Esophagus muscularis mucosa (tissue), 4 donors: ENCODE results near the gene TCERG1L. TPM values are rescaled to one million over a fixed set of nuclear protein-coding genes. Genes with fewer than 3 reads are reported as not detected.

ENCODE experiments used
- DNase-seq: peaks from one replicate; pipeline ENCODE4 v3.0.0-alpha.2; 2017; ENCODE audit errors: extremely low spot score
- H3K27ac ChIP-seq, 4 donors: fragments of 200-600 bp; sonication (generic); replicated peaks in 1 of 4; 1 replicate in 3 of 4; 2 replicates in 1 of 4; pipeline ENCODE4 v1.5.1; 2016 to 2019; ENCODE audit warnings: mild to moderate bottlenecking in 1 of 4
- H3K27me3 ChIP-seq, 4 donors: fragments of 200-600 bp; sonication (generic); one replicate each; pipeline versions ENCODE4 v1.5.1 to v1.6.0; 2016 to 2019
- H3K36me3 ChIP-seq, 4 donors: fragments of 200-600 bp; sonication (generic); one replicate each; pipeline ENCODE4 v1.5.1; 2016 to 2019
- H3K4me1 ChIP-seq, 4 donors: fragments of 200-600 bp; sonication (generic); one replicate each; pipeline ENCODE4 v1.5.1; 2016 to 2019
- H3K4me3 ChIP-seq, 4 donors: fragments of 200-600 bp; sonication (generic); 1 replicate in 2 of 4; 2 replicates in 2 of 4; pipeline ENCODE4 v1.5.1; 2016 to 2019; ENCODE audit warnings: mild to moderate bottlenecking in 4 of 4, moderate library complexity in 1 of 4
- H3K9me3 ChIP-seq, 4 donors: fragments of 200-600 bp; sonication (generic); 1 replicate in 3 of 4; 2 replicates in 1 of 4; pipeline ENCODE4 v1.5.1; 2016 to 2019
- EP300 ChIP-seq: sonication (generic); formaldehyde crosslinking; IDR thresholded peaks from one replicate; pipeline ENCODE4 v1.6.1; 2017; ENCODE audit warnings: antibody characterized with exemption
- POLR2A ChIP-seq: fragments of 450-650 bp; IDR thresholded peaks from one replicate; pipeline ENCODE4 v1.6.1; 2017; ENCODE audit warnings: antibody characterized with exemption, moderate library complexity, mild to moderate bottlenecking, low read depth
- POLR2AphosphoS5 ChIP-seq, 2 donors: sonication (generic); formaldehyde crosslinking; IDR thresholded peaks; one replicate each; pipeline ENCODE4 v1.6.1; 2017; ENCODE audit warnings: antibody characterized with exemption in 2 of 2
- WGBS: methylation state at CpG from one replicate; pipeline ENCODE4 v1.1.5; 2018; 5-methylcytosine and 5-hydroxymethylcytosine counted together
- intact Hi-C: fragments of 100-400 bp; cut with DNase I; formaldehyde crosslinking; loops from one replicate; pipeline ENCODE4 v1.15.1; 2023
- total RNA-seq, 4 donors: library from RNA; depleted of rRNA; stranded (reverse); fragments of >200 nt; gene quantifications; one replicate each; pipeline versions ENCODE4 v1.1.0 to v1.2.1, GENCODE V29; 2016
- TF ChIP-seq, protein P1 (sequence below), 3 experiments: fragments of 200-600 bp in 2 of 3; fragments of 450-650 bp in 1 of 3; sonication (generic) in 2 of 3; IDR thresholded peaks; one replicate each; pipeline ENCODE4 v1.5.1; 2017 to 2019; ENCODE audit warnings: antibody characterized with exemption in 3 of 3, mild to moderate bottlenecking in 2 of 3, moderate library complexity in 1 of 3

The TCERG1L gene
- total RNA-seq, 4 donors from 2014 or later = not detected

DNA sequence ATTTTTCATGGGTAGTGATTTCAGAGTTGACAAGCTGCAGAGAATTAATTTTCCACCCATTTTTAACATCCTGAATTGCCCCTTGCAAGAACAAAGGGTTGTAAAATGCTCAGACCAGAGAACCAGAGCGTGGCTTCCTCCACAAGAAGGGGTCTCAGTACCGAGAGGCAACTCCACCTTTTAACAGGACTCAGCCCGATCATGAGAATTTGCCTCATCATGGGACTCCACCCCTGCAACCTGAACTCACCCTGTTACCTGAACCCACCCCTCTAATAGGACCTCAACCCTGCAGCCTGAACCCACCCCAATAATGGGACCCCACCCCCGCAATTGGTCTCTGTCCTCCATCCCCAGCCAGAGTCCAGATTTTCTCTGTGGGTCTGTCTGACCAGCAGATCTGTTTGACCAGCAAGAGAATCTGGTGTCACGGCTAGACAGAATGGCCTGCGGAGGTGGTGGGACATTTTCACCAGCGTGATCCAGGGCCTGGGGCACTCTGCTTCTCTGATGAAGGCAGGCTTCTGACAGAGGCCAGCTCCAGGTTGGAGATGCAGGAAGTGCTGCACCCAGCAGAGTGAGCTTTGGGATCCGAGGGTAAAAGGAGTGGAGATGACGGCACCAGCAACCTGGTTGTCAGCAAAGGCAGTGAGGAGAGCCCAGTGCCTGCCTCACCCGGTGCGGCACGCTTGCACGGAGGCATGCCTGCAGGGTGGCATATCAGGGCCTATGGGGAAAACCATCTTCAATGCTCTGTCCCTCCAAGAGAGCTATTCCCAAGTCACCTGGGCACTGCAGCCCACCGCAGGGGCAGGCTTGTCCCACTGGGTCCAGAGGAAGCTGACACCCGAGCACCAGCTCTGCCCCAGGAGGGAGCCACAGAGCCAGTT is 136.6 kb downstream of the TCERG1L start:
- no peak for TF ChIP-seq EP300
- Histone ChIP-seq H3K4me3 (no peak overlapping the region), H3K36me3 (no peaks in the 10 kb centered on the region), H3K9me3 (no peaks in the 10 kb centered on the region), H3K27ac (no peak overlapping the region), H3K27me3 (peaks cover 0 to 53% (median 0%) of the 10 kb centered on the region in 4 donors), H3K4me1 (no peaks in the 10 kb centered on the region)
- 69% methylated on average over 11 of the region's 15 CpGs for WGBS
- no peak for DNase-seq
- intact Hi-C loops = no loop called here

DNA sequence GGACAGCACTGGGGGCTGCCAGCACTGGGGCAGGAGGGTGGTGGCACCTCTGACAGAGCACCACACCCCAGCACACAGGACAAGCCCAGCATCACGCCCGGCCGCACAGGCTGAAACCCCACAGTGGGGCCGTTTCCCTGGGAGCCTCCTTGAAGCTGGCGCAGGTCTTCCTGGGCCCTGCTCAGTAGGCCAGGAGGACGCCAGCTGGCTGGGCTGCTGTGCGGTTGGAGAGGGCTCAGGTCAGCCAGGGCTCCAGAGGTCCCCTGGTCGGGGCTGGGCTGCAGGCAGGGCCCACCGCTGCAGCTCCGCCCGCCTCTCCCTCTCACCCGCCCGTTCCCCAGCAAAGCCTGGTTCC is 137.3 kb downstream of the TCERG1L start:
- H3K4me3 ChIP-seq = no peak overlapping the region
- no peaks in the 10 kb centered on the region for H3K36me3 ChIP-seq
- no peak for DNase-seq
- H3K27me3 ChIP-seq = peaks cover 0 to 46% (median 0%) of the 10 kb centered on the region in 4 donors
- TF ChIP-seq EP300 (no peak), POLR2AphosphoS5 (IDR thresholded peaks at IDR 0.05) (no peak), POLR2A (no peak)
- TF ChIP-seq, protein P1, sequence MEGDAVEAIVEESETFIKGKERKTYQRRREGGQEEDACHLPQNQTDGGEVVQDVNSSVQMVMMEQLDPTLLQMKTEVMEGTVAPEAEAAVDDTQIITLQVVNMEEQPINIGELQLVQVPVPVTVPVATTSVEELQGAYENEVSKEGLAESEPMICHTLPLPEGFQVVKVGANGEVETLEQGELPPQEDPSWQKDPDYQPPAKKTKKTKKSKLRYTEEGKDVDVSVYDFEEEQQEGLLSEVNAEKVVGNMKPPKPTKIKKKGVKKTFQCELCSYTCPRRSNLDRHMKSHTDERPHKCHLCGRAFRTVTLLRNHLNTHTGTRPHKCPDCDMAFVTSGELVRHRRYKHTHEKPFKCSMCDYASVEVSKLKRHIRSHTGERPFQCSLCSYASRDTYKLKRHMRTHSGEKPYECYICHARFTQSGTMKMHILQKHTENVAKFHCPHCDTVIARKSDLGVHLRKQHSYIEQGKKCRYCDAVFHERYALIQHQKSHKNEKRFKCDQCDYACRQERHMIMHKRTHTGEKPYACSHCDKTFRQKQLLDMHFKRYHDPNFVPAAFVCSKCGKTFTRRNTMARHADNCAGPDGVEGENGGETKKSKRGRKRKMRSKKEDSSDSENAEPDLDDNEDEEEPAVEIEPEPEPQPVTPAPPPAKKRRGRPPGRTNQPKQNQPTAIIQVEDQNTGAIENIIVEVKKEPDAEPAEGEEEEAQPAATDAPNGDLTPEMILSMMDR (IDR thresholded peaks at IDR 0.05) = no peak
- H3K27ac ChIP-seq = no peak overlapping the region
- no peaks in the 10 kb centered on the region for H3K9me3 ChIP-seq
- no peaks in the 10 kb centered on the region for H3K4me1 ChIP-seq
- WGBS = 49% methylated on average over 5 of the region's 13 CpGs
- intact Hi-C loops = no loop called here

DNA sequence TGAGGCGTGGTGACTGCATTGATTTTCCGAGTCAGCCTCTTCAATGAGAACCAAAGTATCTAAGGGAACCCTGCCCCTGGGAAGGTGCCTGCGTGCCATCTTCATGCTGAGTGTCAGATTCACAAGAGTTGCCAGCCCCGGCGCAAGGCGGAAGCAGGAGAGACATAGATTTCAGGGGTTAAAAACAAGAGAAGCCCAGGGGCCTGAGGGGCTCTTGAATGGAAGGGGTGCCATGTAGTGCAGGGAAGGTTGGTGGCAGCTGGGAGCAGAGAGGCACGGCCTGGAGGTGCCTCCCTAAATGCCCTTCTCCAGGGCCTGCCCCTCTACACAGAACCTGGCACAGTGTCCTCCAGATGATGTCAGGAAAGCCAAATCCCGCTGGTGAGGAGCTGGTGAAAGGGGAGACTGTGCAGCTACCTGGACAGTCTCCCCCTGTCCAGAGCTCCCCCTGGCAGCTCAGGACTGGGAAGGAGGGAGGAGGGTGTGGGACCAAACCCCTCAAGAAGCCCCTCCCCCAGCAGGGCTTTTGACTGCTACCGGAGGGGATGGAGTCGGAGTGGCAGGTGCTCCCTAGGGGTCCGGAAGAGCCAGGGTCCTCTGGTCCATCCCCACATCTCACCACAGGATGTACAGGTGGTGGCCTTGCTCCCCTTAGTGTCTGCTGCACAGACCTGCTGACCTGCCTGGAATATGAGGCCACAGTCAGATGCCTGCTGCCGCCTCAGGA is 137.9 kb downstream of the TCERG1L start:
- Histone ChIP-seq H3K27me3 (peaks cover 0 to 41% (median 0%) of the 10 kb centered on the region in 4 donors), H3K27ac (no peak overlapping the region), H3K36me3 (no peaks in the 10 kb centered on the region), H3K4me3 (no peak overlapping the region), H3K4me1 (no peaks in the 10 kb centered on the region), H3K9me3 (no peaks in the 10 kb centered on the region)
- intact Hi-C loops = no loop called here
- no peak for TF ChIP-seq POLR2AphosphoS5 (IDR thresholded peaks at IDR 0.05)
- TF ChIP-seq, protein P1 (IDR thresholded peaks at IDR 0.05) = no peak
- no peak for TF ChIP-seq POLR2A
- TF ChIP-seq EP300 = no peak
- 86% methylated on average over 7 of the region's 12 CpGs for WGBS
- no peak for DNase-seq

DNA sequence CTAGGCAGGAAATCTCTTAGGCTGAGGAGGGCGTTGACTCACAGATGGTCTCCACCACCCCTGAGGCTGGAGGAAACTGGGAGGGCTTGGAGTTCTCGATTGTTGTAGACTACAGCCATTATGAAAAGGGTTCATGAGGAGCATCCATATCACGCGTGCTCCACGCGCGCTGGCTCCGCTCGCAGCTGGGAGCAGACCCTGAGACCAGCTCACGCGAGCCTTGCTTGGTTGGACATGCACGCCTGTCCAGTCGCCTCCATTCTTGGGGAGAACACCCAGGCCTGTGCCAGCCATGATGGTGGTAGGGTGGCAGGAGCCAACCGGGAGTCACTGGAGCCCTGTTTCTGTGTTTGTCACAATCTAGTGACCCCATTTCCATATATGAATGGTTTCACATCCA is 139.1 kb downstream of the TCERG1L start:
- 76% methylated on average over 9 of the region's 14 CpGs for WGBS
- H3K9me3 ChIP-seq = no peaks in the 10 kb centered on the region
- H3K36me3 ChIP-seq = no peaks in the 10 kb centered on the region
- H3K27ac ChIP-seq = no peak overlapping the region
- intact Hi-C loops = no loop called here
- peaks cover 0 to 29% (median 0%) of the 10 kb centered on the region in 4 donors for H3K27me3 ChIP-seq
- no peak for TF ChIP-seq POLR2A
- no peak for TF ChIP-seq POLR2AphosphoS5 (IDR thresholded peaks at IDR 0.05)
- TF ChIP-seq, protein P1 (IDR thresholded peaks at IDR 0.05) = no peak
- no peak for TF ChIP-seq EP300
- no peak for DNase-seq
- no peaks in the 10 kb centered on the region for H3K4me1 ChIP-seq
- no peak overlapping the region for H3K4me3 ChIP-seq

DNA sequence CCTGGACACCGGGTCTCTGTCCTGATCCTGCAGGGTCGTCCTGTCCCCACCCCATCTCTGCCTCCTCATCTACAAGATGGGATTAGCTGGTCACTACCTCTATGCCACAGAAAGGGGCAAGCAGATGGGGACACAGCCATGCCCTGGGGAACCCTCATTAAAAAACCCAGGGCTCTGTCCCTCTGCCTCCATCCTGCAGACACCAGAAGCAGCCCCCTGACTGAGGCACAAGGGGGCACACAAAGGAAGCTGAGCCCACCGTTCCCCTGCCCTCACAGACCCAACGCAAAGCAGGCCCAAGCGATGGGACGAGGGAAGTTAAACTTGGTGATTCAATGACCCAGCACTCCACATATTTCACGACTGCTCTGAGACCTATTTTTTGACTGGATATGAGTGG is 142.4 kb downstream of the TCERG1L start:
- no peak overlapping the region for H3K27ac ChIP-seq
- peaks cover 0 to 26% (median 0%) of the 10 kb centered on the region in 4 donors for H3K27me3 ChIP-seq
- H3K4me1 ChIP-seq = no peaks in the 10 kb centered on the region
- 80% methylated on average over 7 of the region's 7 CpGs for whole genome bisulfite sequencing
- H3K36me3 ChIP-seq = no peaks in the 10 kb centered on the region
- H3K9me3 ChIP-seq = no peaks in the 10 kb centered on the region
- H3K4me3 ChIP-seq = no peak overlapping the region
- no peak for DNase-seq
- TF ChIP-seq POLR2AphosphoS5 (IDR thresholded peaks at IDR 0.05) = no peak
- TF ChIP-seq, protein P1 (IDR thresholded peaks at IDR 0.05) = no peak
- intact Hi-C loops = no loop called here
